Stimulated activated CD4-positive, alpha-beta T cell treated with anti-CD3 and anti-CD28 coated beads, Interleukin-4, amount 100 ng/mL, for 4 hours (primary cell): ENCODE results near the gene TMEM151B.

Experiments used
- DNase-seq, 2 experiments: peaks; one replicate each; pipeline ENCODE4 v3.0.0-alpha.2; 2020

Gene TMEM151B

GRCh38 chr6:44233567-44234100, 36.6 kb upstream of the TMEM151B start:
- no peak for DNase-seq

- no peak for DNase-seq
These were observed 35.9 kb upstream of the TMEM151B start for GRCh38 chr6:44234101-44235025.

- DNase-seq, result no peak
These were observed 35.0 kb upstream of the TMEM151B start for GRCh38 chr6:44235269-44235668.

GRCh38 chr6:44235891-44236516, 34.2 kb upstream of the TMEM151B start:
- no peak for DNase-seq

- DNase-seq, result peak; percentile 56 to 73
These were observed 33.0 kb upstream of the TMEM151B start for GRCh38 chr6:44237021-44237812.

GRCh38 chr6:44237813-44238433, 32.3 kb upstream of the TMEM151B start:
- peak; percentile 72 to 75 for DNase-seq

GRCh38 chr6:44238687-44239350, 31.4 kb upstream of the TMEM151B start:
- no peak for DNase-seq

GRCh38 chr6:44243345-44243744, 26.9 kb upstream of the TMEM151B start:
- no peak for DNase-seq

GRCh38 chr6:44245391-44245911, 24.8 kb upstream of the TMEM151B start:
- DNase-seq, result no peak

GRCh38 chr6:44245912-44246662, 24.2 kb upstream of the TMEM151B start:
- DNase-seq, result peak; percentile 82 to 92

GRCh38 chr6:44246663-44247337, 23.4 kb upstream of the TMEM151B start, which contains the start of gene HSP90AB1:
Gene HSP90AB1 (plus strand): TSS chr6:44247101. CDS start chr6:44248630, 1,529 bp downstream.
- peak; percentile 86 to 99 for DNase-seq

GRCh38 chr6:44247338-44248302, 22.6 kb upstream of the TMEM151B start:
- DNase-seq, result peak; percentile 84 to 92

- DNase-seq, result no peak
These were observed 21.7 kb upstream of the TMEM151B start for GRCh38 chr6:44248579-44248978.

- no peak for DNase-seq
These were observed 21.0 kb upstream of the TMEM151B start for GRCh38 chr6:44249082-44249748.

- DNase-seq, result no peak
These were observed 20.1 kb upstream of the TMEM151B start for GRCh38 chr6:44250067-44250717.

GRCh38 chr6:44250718-44251123, 19.5 kb upstream of the TMEM151B start:
- DNase-seq, result no peak

GRCh38 chr6:44251576-44252524, 18.4 kb upstream of the TMEM151B start:
- no peak for DNase-seq
